Neuronal stem cell (in vitro differentiated cells): ENCODE data around the gene BRINP2.

Experiments used
- DNase-seq: peaks from one replicate; pipeline ENCODE4 v3.0.0-alpha.2; 2013; ENCODE audit warnings: low spot score
- H2AFZ ChIP-seq: one replicate; pipeline ENCODE4 v1.6.1; 2013; ENCODE audit warnings: mild to moderate bottlenecking, low read length, inconsistent platforms
- H2AK5ac ChIP-seq: 2 replicates; pipeline ENCODE4 v1.6.1; 2013; ENCODE audit warnings: low read depth, mild to moderate bottlenecking, inconsistent platforms, low read length, moderate library complexity, mixed read lengths
- H2BK120ac ChIP-seq: 2 replicates; pipeline ENCODE4 v1.6.1; 2013; ENCODE audit warnings: low read depth, mild to moderate bottlenecking, inconsistent platforms, low read length, moderate library complexity, mixed read lengths
- H2BK12ac ChIP-seq: one replicate; pipeline ENCODE4 v1.6.1; 2013; ENCODE audit warnings: low read length, inconsistent platforms
- H2BK15ac ChIP-seq: 2 replicates; pipeline ENCODE4 v1.6.1; 2013; ENCODE audit warnings: mild to moderate bottlenecking, low read length, inconsistent platforms, mixed read lengths
- H2BK5ac ChIP-seq: one replicate; pipeline ENCODE4 v1.6.1; 2013; ENCODE audit warnings: inconsistent platforms, mild to moderate bottlenecking, low read length, moderate library complexity
- H3K14ac ChIP-seq: one replicate; pipeline ENCODE4 v1.6.1; 2013; ENCODE audit warnings: low read length, inconsistent platforms
- H3K18ac ChIP-seq: 2 replicates; pipeline ENCODE4 v1.6.1; 2013; ENCODE audit warnings: low read length, inconsistent platforms
- H3K23ac ChIP-seq: 2 replicates; pipeline ENCODE4 v1.6.1; 2013; ENCODE audit warnings: low read depth, mild to moderate bottlenecking, mixed read lengths, low read length, inconsistent platforms; ENCODE audit not compliant: poor library complexity
- H3K27ac ChIP-seq: replicated peaks from 3 replicates; pipeline ENCODE4 v1.5.1; 2013; ENCODE audit warnings: low read length, inconsistent platforms
- H3K27me3 ChIP-seq, 3 experiments: 2 replicates each; pipeline ENCODE4 v1.6.1; 2013; ENCODE audit warnings: low read length in 3 of 3, mild to moderate bottlenecking in 2 of 3, inconsistent platforms in 1 of 3, low read depth in 1 of 3, mixed read lengths in 1 of 3, moderate library complexity in 1 of 3; ENCODE audit not compliant: control insufficient read depth in 3 of 3, insufficient read depth in 3 of 3
- H3K36me3 ChIP-seq, 2 donors: replicated peaks in 1 of 2; 2 replicates each; pipeline ENCODE4 v1.6.1; 2013; ENCODE audit warnings: low read length in 2 of 2; ENCODE audit not compliant: control insufficient read depth in 2 of 2, insufficient read depth in 2 of 2
- H3K4ac ChIP-seq: 2 replicates; pipeline ENCODE4 v1.6.1; 2013; ENCODE audit warnings: inconsistent platforms, mild to moderate bottlenecking, low read length, moderate library complexity
- H3K4me1 ChIP-seq, 2 donors: 1 replicate in 1 of 2; 2 replicates in 1 of 2; pipeline ENCODE4 v1.6.1; 2013; ENCODE audit warnings: low read length in 2 of 2, low read depth in 1 of 2; ENCODE audit not compliant: control insufficient read depth in 2 of 2, insufficient read depth in 1 of 2
- H3K4me2 ChIP-seq: one replicate; pipeline ENCODE4 v1.6.1; 2013; ENCODE audit warnings: mild to moderate bottlenecking, low read length, inconsistent platforms; ENCODE audit not compliant: insufficient read depth, poor library complexity, severe bottlenecking
- H3K4me3 ChIP-seq, 2 donors: 2 replicates each; pipeline ENCODE4 v1.5.1; 2013; ENCODE audit warnings: low read length in 2 of 2, mild to moderate bottlenecking in 2 of 2, inconsistent platforms in 1 of 2, moderate library complexity in 1 of 2
- H3K79me1 ChIP-seq: one replicate; pipeline ENCODE4 v1.6.1; 2013; ENCODE audit warnings: low read depth, mild to moderate bottlenecking, inconsistent platforms, low read length, moderate library complexity
- H3K9ac ChIP-seq: one replicate; pipeline ENCODE4 v1.6.1; 2013; ENCODE audit warnings: mild to moderate bottlenecking, low read depth, low read length, inconsistent platforms; ENCODE audit not compliant: poor library complexity
- H3K9me3 ChIP-seq, 2 donors: replicated peaks in 1 of 2; 2 replicates each; pipeline versions ENCODE3 to v1.6.1; 2013; ENCODE audit warnings: low read length in 2 of 2, mild to moderate bottlenecking in 2 of 2, inconsistent platforms in 1 of 2, low read depth in 1 of 2, mixed read lengths in 1 of 2, moderate library complexity in 1 of 2; ENCODE audit not compliant: control insufficient read depth in 2 of 2, insufficient read depth in 1 of 2
- H4K8ac ChIP-seq: one replicate; pipeline ENCODE4 v1.6.1; 2013; ENCODE audit warnings: low read depth, mild to moderate bottlenecking, inconsistent platforms, low read length, moderate library complexity
- H4K91ac ChIP-seq: one replicate; pipeline ENCODE4 v1.6.1; 2013; ENCODE audit warnings: low read length, low read depth, mild to moderate bottlenecking, inconsistent platforms; ENCODE audit not compliant: poor library complexity
- WGBS, 2 donors: extraction: QIAGEN DNeasy Blood & Tissue Kit; methylation state at CpG; one replicate each; pipeline ENCODE4 v1.1.7; 2013; ENCODE audit warnings: missing lambda C conversion rate in 2 of 2, mixed read lengths in 1 of 2; ENCODE audit not compliant: insufficient read length in 2 of 2, insufficient replicate concordance in 1 of 2; ENCODE audit errors: extremely low coverage in 2 of 2; 5-methylcytosine and 5-hydroxymethylcytosine counted together

BRINP2 gene

DNA sequence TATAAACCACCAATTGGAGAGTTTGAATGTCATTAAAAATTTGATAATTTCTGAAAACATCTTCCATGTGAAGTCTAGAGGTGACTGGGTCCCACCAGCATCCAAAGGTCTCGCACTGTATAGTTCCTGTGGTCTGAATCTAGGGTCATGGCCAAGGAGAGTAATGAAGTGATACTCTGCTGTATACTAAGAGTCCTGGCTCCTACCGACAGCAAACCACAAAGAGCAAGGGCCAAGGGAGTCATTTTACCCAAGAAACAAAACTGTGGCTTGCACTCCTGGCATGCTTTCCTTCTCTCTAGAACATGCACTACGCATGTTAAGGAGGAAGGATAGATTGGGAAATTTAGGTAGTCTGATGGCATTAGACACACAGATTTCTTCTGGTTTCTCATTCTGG, 115.6 kb downstream of the BRINP2 start:
- Histone ChIP-seq H3K27me3 (no peaks in the 10 kb centered on the region), H3K14ac (no peak overlapping the region), H2BK12ac (no peak overlapping the region), H3K4ac (no peak overlapping the region), H3K9me3 (no peaks in the 10 kb centered on the region), H2AK5ac (no peak overlapping the region), H2BK5ac (no peak overlapping the region), H3K9ac (no peak overlapping the region), H3K4me2 (no peak overlapping the region), H3K27ac (no peak overlapping the region), H3K4me1 (peaks cover 0 to 13% of the 10 kb centered on the region in 2 donors), H2AFZ (no peak overlapping the region), H3K4me3 (no peak overlapping the region), H4K91ac (no peak overlapping the region), H2BK120ac (no peak overlapping the region), H3K36me3 (no peaks in the 10 kb centered on the region), H3K18ac (no peak overlapping the region), H3K23ac (no peak overlapping the region), H4K8ac (no peak overlapping the region), H3K79me1 (no peaks in the 10 kb centered on the region), H2BK15ac (no peak overlapping the region)
- DNase-seq = no peak
- no CpG with 5 or more reads among the region's 3 CpGs for WGBS, 2 donors

DNA sequence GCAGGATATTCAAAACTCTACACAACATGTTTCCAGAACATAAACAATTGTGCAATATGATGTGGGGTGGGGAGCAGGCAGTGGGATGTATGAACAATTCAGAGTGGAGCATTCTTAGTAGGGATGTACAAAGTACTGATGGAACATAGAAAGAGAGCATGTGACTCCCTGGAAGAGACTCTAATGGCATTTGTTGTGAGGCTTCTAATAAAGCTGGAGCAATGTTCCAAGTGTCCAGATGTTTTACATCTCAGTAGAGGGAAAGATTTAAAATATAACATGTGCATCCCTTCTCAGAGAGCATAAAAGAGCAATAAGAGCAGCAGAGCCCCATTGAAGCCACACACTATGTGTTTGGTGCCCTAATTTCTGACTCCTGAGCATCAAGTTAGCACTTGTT, 116.5 kb downstream of the BRINP2 start:
- H2AK5ac ChIP-seq = no peak overlapping the region
- no peak overlapping the region for H3K27ac ChIP-seq
- no peaks in the 10 kb centered on the region for H3K27me3 ChIP-seq
- no peak overlapping the region for H2BK15ac ChIP-seq
- H2AFZ ChIP-seq = no peak overlapping the region
- no peak overlapping the region for H3K23ac ChIP-seq
- no peaks in the 10 kb centered on the region for H3K9me3 ChIP-seq
- H3K4me3 ChIP-seq = no peak overlapping the region
- H3K9ac ChIP-seq = no peak overlapping the region
- no peaks in the 10 kb centered on the region for H3K79me1 ChIP-seq
- H3K4ac ChIP-seq = no peak overlapping the region
- no peak overlapping the region for H3K18ac ChIP-seq
- no peak overlapping the region for H4K91ac ChIP-seq
- no peak overlapping the region for H2BK120ac ChIP-seq
- no peak overlapping the region for H2BK12ac ChIP-seq
- peaks cover 0 to 6% of the 10 kb centered on the region in 2 donors for H3K4me1 ChIP-seq
- H4K8ac ChIP-seq = no peak overlapping the region
- no peaks in the 10 kb centered on the region for H3K36me3 ChIP-seq
- no peak overlapping the region for H3K14ac ChIP-seq
- no peak for DNase-seq
- H3K4me2 ChIP-seq = no peak overlapping the region
- H2BK5ac ChIP-seq = no peak overlapping the region

DNA sequence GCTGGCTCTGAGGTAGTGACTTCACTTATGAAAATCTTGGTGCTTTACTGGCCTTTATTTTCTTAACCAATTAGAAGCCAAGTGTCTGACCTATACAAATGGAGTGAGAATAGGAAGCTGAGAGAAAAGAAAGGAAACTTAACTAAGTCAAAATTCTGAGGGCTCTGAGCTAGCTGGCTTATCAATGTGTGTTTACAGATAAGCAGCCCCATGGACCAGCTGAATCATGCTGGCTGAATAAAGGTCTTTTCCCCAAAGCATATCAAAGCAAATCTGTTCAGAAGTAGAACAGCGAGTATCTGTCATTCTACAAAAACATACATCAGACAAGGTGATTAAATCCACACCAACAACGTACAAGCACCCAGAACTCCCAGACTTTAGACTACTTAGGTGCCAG, 117.2 kb downstream of the BRINP2 start:
- Histone ChIP-seq H3K18ac (no peak overlapping the region), H3K9me3 (no peaks in the 10 kb centered on the region), H4K91ac (no peak overlapping the region), H2BK15ac (no peak overlapping the region), H3K27ac (no peak overlapping the region), H3K4me1 (no peaks in the 10 kb centered on the region), H2AFZ (no peak overlapping the region), H3K4me2 (no peak overlapping the region), H2BK5ac (no peak overlapping the region), H3K36me3 (no peaks in the 10 kb centered on the region), H3K14ac (no peak overlapping the region), H3K4ac (no peak overlapping the region), H3K27me3 (no peaks in the 10 kb centered on the region), H3K9ac (no peak overlapping the region), H3K4me3 (no peak overlapping the region), H2BK12ac (no peak overlapping the region), H4K8ac (no peak overlapping the region), H2AK5ac (no peak overlapping the region), H2BK120ac (no peak overlapping the region), H3K79me1 (no peaks in the 10 kb centered on the region), H3K23ac (no peak overlapping the region)
- WGBS, 2 donors = no CpG with 5 or more reads among the region's 2 CpGs
- no peak for DNase-seq

DNA sequence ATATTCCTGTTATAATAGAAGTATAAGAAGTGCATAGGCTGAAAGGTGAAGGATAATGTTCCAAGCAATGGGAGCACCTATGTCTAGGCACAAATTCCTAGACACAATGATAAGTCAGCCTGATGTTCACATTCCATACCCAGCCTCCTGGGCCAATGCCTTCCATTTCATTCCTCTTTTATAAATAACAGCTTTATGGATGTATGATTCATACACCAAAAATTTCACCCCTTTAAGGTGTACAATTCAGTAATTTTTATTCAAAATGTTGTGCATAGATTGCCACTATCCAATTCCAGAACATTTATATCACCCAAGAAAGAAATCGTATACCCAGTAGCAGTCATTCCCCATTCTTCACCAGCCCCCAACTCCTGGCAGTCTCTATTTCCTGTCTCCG, 118.8 kb downstream of the BRINP2 start:
- no peaks in the 10 kb centered on the region for H3K9me3 ChIP-seq
- DNase-seq = no peak
- H3K27ac ChIP-seq = no peak overlapping the region
- no peaks in the 10 kb centered on the region for H3K4me1 ChIP-seq
- H4K91ac ChIP-seq = no peak overlapping the region
- H3K79me1 ChIP-seq = no peaks in the 10 kb centered on the region
- H3K23ac ChIP-seq = no peak overlapping the region
- H3K4ac ChIP-seq = no peak overlapping the region
- no peak overlapping the region for H2BK12ac ChIP-seq
- no peak overlapping the region for H2AK5ac ChIP-seq
- no peak overlapping the region for H3K4me3 ChIP-seq
- no peak overlapping the region for H2BK15ac ChIP-seq
- H2BK5ac ChIP-seq = no peak overlapping the region
- no peak overlapping the region for H2BK120ac ChIP-seq
- no peak overlapping the region for H3K9ac ChIP-seq
- no CpG with 5 or more reads among the region's 2 CpGs for WGBS, 2 donors
- no peak overlapping the region for H3K4me2 ChIP-seq
- no peak overlapping the region for H3K18ac ChIP-seq
- H3K27me3 ChIP-seq = no peaks in the 10 kb centered on the region
- H3K14ac ChIP-seq = no peak overlapping the region
- H4K8ac ChIP-seq = no peak overlapping the region
- H2AFZ ChIP-seq = no peak overlapping the region
- no peaks in the 10 kb centered on the region for H3K36me3 ChIP-seq
